HL-60 (cell line): ENCODE results near the gene AFAP1.

Experiments
- DNase-seq, 2 experiments: peaks; one replicate each; pipeline ENCODE4 v3.0.0-alpha.2; 2010 to 2020; ENCODE audit warnings: low read depth in 1 of 2, low spot score in 1 of 2
- H3K27ac ChIP-seq: fragments of 250-450 bp; sonication (Bioruptor Pico); replicated peaks from 2 replicates; pipeline ENCODE4 v1.5.1; 2020; ENCODE audit warnings: mild to moderate bottlenecking, moderate library complexity
- H3K27me3 ChIP-seq: fragments of 250-450 bp; sonication (Bioruptor Pico); 2 replicates; pipeline ENCODE4 v1.5.1; 2021; ENCODE audit warnings: mild to moderate bottlenecking, moderate library complexity; ENCODE audit not compliant: insufficient read depth, poor library complexity, severe bottlenecking
- H3K4me3 ChIP-seq: replicated peaks from 2 replicates; pipeline ENCODE4 v1.5.1; 2011; ENCODE audit warnings: mild to moderate bottlenecking, control low read depth, low read length; ENCODE audit not compliant: insufficient read depth
- GABPA ChIP-seq: IDR thresholded peaks from 2 replicates; pipeline ENCODE4 v1.6.1; 2012; ENCODE audit warnings: low read depth
- POLR2AphosphoS5 ChIP-seq: IDR thresholded peaks from 2 replicates; pipeline ENCODE4 v1.6.1; 2012; ENCODE audit warnings: low read depth
- REST ChIP-seq: IDR thresholded peaks from 2 replicates; pipeline ENCODE4 v1.6.1; 2012; ENCODE audit warnings: low read depth; ENCODE audit not compliant: insufficient replicate concordance
- SPI1 ChIP-seq: IDR thresholded peaks from 2 replicates; pipeline ENCODE4 v1.6.1; 2012; ENCODE audit warnings: low read depth, mild to moderate bottlenecking, borderline replicate concordance
- TF ChIP-seq, protein P1 (sequence below): IDR thresholded peaks from one replicate; pipeline ENCODE4 v1.5.1; 2011; ENCODE audit warnings: low read length, control low read depth, inconsistent platforms; ENCODE audit not compliant: insufficient read depth

Gene AFAP1

GRCh38 chr4:7878323-7878722, 61.3 kb downstream of the AFAP1 start:
- TF ChIP-seq REST (no peak), GABPA (no peak), SPI1 (no peak), POLR2AphosphoS5 (no peak)
- TF ChIP-seq, protein P1, sequence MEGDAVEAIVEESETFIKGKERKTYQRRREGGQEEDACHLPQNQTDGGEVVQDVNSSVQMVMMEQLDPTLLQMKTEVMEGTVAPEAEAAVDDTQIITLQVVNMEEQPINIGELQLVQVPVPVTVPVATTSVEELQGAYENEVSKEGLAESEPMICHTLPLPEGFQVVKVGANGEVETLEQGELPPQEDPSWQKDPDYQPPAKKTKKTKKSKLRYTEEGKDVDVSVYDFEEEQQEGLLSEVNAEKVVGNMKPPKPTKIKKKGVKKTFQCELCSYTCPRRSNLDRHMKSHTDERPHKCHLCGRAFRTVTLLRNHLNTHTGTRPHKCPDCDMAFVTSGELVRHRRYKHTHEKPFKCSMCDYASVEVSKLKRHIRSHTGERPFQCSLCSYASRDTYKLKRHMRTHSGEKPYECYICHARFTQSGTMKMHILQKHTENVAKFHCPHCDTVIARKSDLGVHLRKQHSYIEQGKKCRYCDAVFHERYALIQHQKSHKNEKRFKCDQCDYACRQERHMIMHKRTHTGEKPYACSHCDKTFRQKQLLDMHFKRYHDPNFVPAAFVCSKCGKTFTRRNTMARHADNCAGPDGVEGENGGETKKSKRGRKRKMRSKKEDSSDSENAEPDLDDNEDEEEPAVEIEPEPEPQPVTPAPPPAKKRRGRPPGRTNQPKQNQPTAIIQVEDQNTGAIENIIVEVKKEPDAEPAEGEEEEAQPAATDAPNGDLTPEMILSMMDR: no peak

GRCh38 chr4:7877176-7877575, 62.5 kb downstream of the AFAP1 start:
- Histone ChIP-seq H3K27me3 (no peaks in the 10 kb centered on the region), H3K27ac (no peak overlapping the region), H3K4me3 (no peak overlapping the region)
- no peak for DNase-seq
- no peak for TF ChIP-seq REST
- TF ChIP-seq, protein P1: no peak
- no peak for TF ChIP-seq POLR2AphosphoS5
- TF ChIP-seq GABPA: no peak
- TF ChIP-seq SPI1: no peak

More at GRCh38 chr4:7878323-7878722, 61.3 kb downstream of the AFAP1 start:
- DNase-seq: no peak
- Histone ChIP-seq H3K27ac (no peak overlapping the region), H3K4me3 (no peak overlapping the region), H3K27me3 (no peaks in the 10 kb centered on the region)

GRCh38 chr4:7876201-7876875, 63.3 kb downstream of the AFAP1 start:
- no peak for DNase-seq
- TF ChIP-seq SPI1 (no peak), GABPA (no peak), POLR2AphosphoS5 (no peak), REST (no peak)
- TF ChIP-seq, protein P1: no peak
- no peaks in the 10 kb centered on the region for H3K27me3 ChIP-seq
- H3K4me3 ChIP-seq: no peak overlapping the region
- no peak overlapping the region for H3K27ac ChIP-seq
